WTC11 (cell line): ENCODE measurements around the gene EMC8. TPM values are rescaled to one million over a fixed set of nuclear protein-coding genes. Genes with fewer than 3 reads are reported as not detected.

Source experiments
- ATAC-seq: fragments of 200-7000 bp; cut with Tn5 transposase; 2 replicates; pipeline ENCODE4 v1.10.0; 2021; ENCODE audit warnings: mild to moderate bottlenecking, moderate library complexity
- CTCF ChIA-PET: fragments of 300-600 bp; sonication (Branson Sonifier 250); formaldehyde crosslinking; loops from one replicate; lab custom pipeline; 2021; ENCODE audit warnings: antibody characterized with exemption; lab: Charles Lee
- POLR2A ChIA-PET: fragments of 350-600 bp; sonication (Branson Sonifier 250); formaldehyde crosslinking; loops from one replicate; lab custom pipeline; 2021; ENCODE audit warnings: antibody characterized with exemption; lab: Charles Lee
- DNase-seq: peaks from one replicate; pipeline ENCODE4 v3.0.0; 2021; ENCODE audit warnings: low spot score
- H3K27ac Mint-ChIP-seq: 2 replicates; pipeline ENCODE4 v1.8.0; 2021; ENCODE audit warnings: mixed read lengths
- H3K27me3 Mint-ChIP-seq: 2 replicates; pipeline ENCODE4 v1.8.0; 2021; ENCODE audit warnings: low read depth, mild to moderate bottlenecking, moderate library complexity, mixed read lengths
- H3K36me3 Mint-ChIP-seq: 2 replicates; pipeline ENCODE4 v1.8.0; 2021; ENCODE audit warnings: mixed read lengths
- H3K4me1 Mint-ChIP-seq: 2 replicates; pipeline ENCODE4 v1.8.0; 2022; ENCODE audit warnings: mixed read lengths
- H3K4me3 Mint-ChIP-seq: 2 replicates; pipeline ENCODE4 v1.8.0; 2021; ENCODE audit warnings: mild to moderate bottlenecking, moderate library complexity, mixed read lengths
- H3K9me3 Mint-ChIP-seq: 2 replicates; pipeline ENCODE4 v1.8.0; 2021; ENCODE audit warnings: mixed read lengths
- ESRRA ChIP-seq: sonication (generic); formaldehyde crosslinking; IDR thresholded peaks from 2 replicates; pipeline ENCODE4 v1.8.1; 2022; ENCODE audit warnings: mild to moderate bottlenecking, missing genetic modification reagents, borderline replicate concordance
- ETV6 ChIP-seq: sonication (generic); formaldehyde crosslinking; IDR thresholded peaks from 2 replicates; pipeline ENCODE4 v1.8.1; 2022; ENCODE audit warnings: mild to moderate bottlenecking, missing genetic modification reagents
- FOXJ3 ChIP-seq: sonication (generic); formaldehyde crosslinking; IDR thresholded peaks from 2 replicates; pipeline ENCODE4 v1.9.0; 2021; ENCODE audit warnings: missing genetic modification reagents, mild to moderate bottlenecking, borderline replicate concordance
- FOXP1 ChIP-seq: sonication (generic); formaldehyde crosslinking; IDR thresholded peaks from 2 replicates; pipeline ENCODE4 v1.8.0; 2022; ENCODE audit warnings: missing genetic modification reagents, mild to moderate bottlenecking, moderate library complexity, borderline replicate concordance
- HMGA2 ChIP-seq: fragments of 250-450 bp; sonication (Bioruptor Pico); IDR thresholded peaks from 2 replicates; pipeline ENCODE4 v1.4.0; 2021; ENCODE audit warnings: mild to moderate bottlenecking, moderate library complexity
- NR1H2 ChIP-seq: sonication (generic); formaldehyde crosslinking; IDR thresholded peaks from 2 replicates; pipeline ENCODE4 v1.9.0; 2021; ENCODE audit warnings: mild to moderate bottlenecking, moderate library complexity, missing genetic modification reagents
- NR3C1 ChIP-seq: sonication (generic); formaldehyde crosslinking; conservative IDR thresholded peaks from 2 replicates; pipeline ENCODE4 v1.8.1; 2023; ENCODE audit warnings: low read depth, mild to moderate bottlenecking, missing genetic modification reagents
- OVOL2 ChIP-seq: fragments of 250-450 bp; sonication (Bioruptor Pico); IDR thresholded peaks from 2 replicates; pipeline ENCODE4 v1.9.0; 2021; ENCODE audit warnings: mild to moderate bottlenecking, borderline replicate concordance
- PRRX2 ChIP-seq: fragments of 250-450 bp; sonication (Bioruptor Pico); IDR thresholded peaks from 2 replicates; pipeline ENCODE4 v1.8.0; 2021; ENCODE audit warnings: mild to moderate bottlenecking
- TEAD4 ChIP-seq: sonication (generic); formaldehyde crosslinking; IDR thresholded peaks from 2 replicates; pipeline ENCODE4 v1.8.0; 2022; ENCODE audit warnings: mild to moderate bottlenecking, missing genetic modification reagents
- TP53 ChIP-seq: sonication (generic); formaldehyde crosslinking; IDR thresholded peaks from 2 replicates; pipeline ENCODE4 v1.8.1; 2023; ENCODE audit warnings: mild to moderate bottlenecking, missing genetic modification reagents
- ZBTB21 ChIP-seq: sonication (generic); formaldehyde crosslinking; IDR thresholded peaks from 2 replicates; pipeline ENCODE4 v1.8.1; 2023; ENCODE audit warnings: mild to moderate bottlenecking, missing genetic modification reagents, borderline replicate concordance
- ZNF263 ChIP-seq: sonication (generic); formaldehyde crosslinking; IDR thresholded peaks from 2 replicates; pipeline ENCODE4 v1.8.1; 2022; ENCODE audit warnings: low read depth, mild to moderate bottlenecking, moderate library complexity, missing genetic modification reagents
- ZNF281 ChIP-seq: sonication (generic); formaldehyde crosslinking; IDR thresholded peaks from 2 replicates; pipeline ENCODE4 v1.8.0; 2023; ENCODE audit warnings: mild to moderate bottlenecking, missing genetic modification reagents
- ZNF396 ChIP-seq: fragments of 250-450 bp; sonication (Bioruptor Pico); IDR thresholded peaks from 2 replicates; pipeline ENCODE4 v1.8.0; 2021; ENCODE audit warnings: mild to moderate bottlenecking, moderate library complexity, borderline replicate concordance
- total RNA-seq: library from RNA; stranded (reverse); gene quantifications from 3 replicates; pipeline ENCODE4 v1.2.3, GENCODE V29; 2021
- TF ChIP-seq, protein P1 (sequence below): sonication (generic); formaldehyde crosslinking; IDR thresholded peaks from 2 replicates; pipeline ENCODE4 v1.8.0; 2022; ENCODE audit warnings: mild to moderate bottlenecking, missing genetic modification reagents
- TF ChIP-seq, protein P2 (sequence below): sonication (generic); formaldehyde crosslinking; IDR thresholded peaks from 2 replicates; pipeline ENCODE4 v1.8.0; 2022; ENCODE audit warnings: mild to moderate bottlenecking, missing genetic modification reagents
- TF ChIP-seq, protein P3 (sequence below): sonication (generic); formaldehyde crosslinking; IDR thresholded peaks from 2 replicates; pipeline ENCODE4 v1.8.1; 2023; ENCODE audit warnings: mild to moderate bottlenecking, missing genetic modification reagents, moderate library complexity
- TF ChIP-seq, protein P4 (sequence below): fragments of 250-450 bp; sonication (Bioruptor Pico); conservative IDR thresholded peaks from 2 replicates; pipeline ENCODE4 v1.9.0; 2021; ENCODE audit warnings: mild to moderate bottlenecking
- TF ChIP-seq, protein P5 (sequence below): fragments of 250-450 bp; sonication (Bioruptor Pico); IDR thresholded peaks from 2 replicates; pipeline ENCODE4 v1.9.0; 2021; ENCODE audit warnings: mild to moderate bottlenecking, borderline replicate concordance

Gene EMC8
- total RNA-seq, 1 experiment from 2014 or later: 55.2 TPM

DNA sequence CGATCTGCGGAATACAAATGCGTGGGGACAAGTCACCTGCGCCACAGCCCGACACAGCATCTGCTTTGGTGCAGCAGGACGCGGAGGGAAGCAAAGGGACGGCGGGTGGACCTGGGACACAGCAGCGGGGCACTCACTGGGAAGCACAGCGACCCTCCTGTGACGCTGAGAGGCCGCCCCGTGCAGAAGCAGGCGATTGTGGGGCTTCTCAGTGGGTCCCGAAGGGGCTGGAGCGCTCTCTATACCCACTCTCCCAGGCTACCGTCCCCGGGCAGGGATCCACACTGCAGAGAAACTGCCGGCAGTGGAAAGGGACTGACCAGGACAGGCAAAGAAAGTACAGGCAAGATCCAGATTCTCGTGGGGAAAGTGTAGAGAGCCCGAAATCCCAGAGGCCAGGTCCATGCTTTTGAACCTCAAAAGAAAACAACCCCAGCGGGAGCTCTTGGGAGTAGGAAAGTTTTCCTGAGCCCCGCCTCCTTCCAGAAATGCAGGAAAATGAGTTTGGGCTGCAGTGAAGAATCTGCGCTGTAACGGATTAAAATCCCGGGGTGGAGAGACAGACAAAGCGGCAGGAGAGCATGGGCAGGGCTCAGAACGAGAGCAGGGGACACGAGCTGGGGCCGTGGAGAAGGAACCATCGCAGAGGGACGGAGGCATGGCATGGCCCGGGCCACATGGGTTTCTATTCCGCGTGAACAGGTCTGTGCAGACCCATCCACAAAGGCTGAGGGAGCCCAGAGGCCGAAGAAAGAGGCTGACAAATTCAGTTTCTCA lies 12.9 kb upstream of the EMC8 start:
- Mint-ChIP-seq H3K4me1 (peaks cover 5% of the 10 kb centered on the region; the same call in 1 of the 2 replicates), H3K9me3 (no peaks in the 10 kb centered on the region; the same call in 1 of the 2 replicates), H3K27ac (no peak overlapping the region), H3K27me3 (no peaks in the 10 kb centered on the region; the same call in 1 of the 2 replicates), H3K4me3 (no peak overlapping the region), H3K36me3 (no peaks in the 10 kb centered on the region)
- ATAC-seq: peak; percentile 28
- ChIA-PET CTCF (interaction anchor here (1.1 to 1.8 kb wide), 5 partner anchors 7 to 207 kb away, joined by 4 to 10 read pairs (median 4); no protein-coding TSS in a partner anchor), POLR2A (no interaction called here)
- TF ChIP-seq TP53 (CRISPR knock-in tag) (no peak), ESRRA (CRISPR knock-in tag) (no peak), ETV6 (no peak), ZNF396 (CRISPR knock-in tag) (no peak), HMGA2 (CRISPR knock-in tag) (no peak), FOXP1 (CRISPR knock-in tag) (no peak), NR1H2 (CRISPR knock-in tag) (no peak), NR3C1 (no peak), ZNF263 (CRISPR knock-in tag) (no peak)
- TF ChIP-seq, protein P1, sequence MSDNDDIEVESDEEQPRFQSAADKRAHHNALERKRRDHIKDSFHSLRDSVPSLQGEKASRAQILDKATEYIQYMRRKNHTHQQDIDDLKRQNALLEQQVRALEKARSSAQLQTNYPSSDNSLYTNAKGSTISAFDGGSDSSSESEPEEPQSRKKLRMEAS: no peak
- TF ChIP-seq, protein P2, sequence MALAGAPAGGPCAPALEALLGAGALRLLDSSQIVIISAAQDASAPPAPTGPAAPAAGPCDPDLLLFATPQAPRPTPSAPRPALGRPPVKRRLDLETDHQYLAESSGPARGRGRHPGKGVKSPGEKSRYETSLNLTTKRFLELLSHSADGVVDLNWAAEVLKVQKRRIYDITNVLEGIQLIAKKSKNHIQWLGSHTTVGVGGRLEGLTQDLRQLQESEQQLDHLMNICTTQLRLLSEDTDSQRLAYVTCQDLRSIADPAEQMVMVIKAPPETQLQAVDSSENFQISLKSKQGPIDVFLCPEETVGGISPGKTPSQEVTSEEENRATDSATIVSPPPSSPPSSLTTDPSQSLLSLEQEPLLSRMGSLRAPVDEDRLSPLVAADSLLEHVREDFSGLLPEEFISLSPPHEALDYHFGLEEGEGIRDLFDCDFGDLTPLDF (CRISPR knock-in tag): no peak
- TF ChIP-seq, protein P3, sequence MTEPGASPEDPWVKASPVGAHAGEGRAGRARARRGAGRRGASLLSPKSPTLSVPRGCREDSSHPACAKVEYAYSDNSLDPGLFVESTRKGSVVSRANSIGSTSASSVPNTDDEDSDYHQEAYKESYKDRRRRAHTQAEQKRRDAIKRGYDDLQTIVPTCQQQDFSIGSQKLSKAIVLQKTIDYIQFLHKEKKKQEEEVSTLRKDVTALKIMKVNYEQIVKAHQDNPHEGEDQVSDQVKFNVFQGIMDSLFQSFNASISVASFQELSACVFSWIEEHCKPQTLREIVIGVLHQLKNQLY: no peak
- TF ChIP-seq, protein P4, sequence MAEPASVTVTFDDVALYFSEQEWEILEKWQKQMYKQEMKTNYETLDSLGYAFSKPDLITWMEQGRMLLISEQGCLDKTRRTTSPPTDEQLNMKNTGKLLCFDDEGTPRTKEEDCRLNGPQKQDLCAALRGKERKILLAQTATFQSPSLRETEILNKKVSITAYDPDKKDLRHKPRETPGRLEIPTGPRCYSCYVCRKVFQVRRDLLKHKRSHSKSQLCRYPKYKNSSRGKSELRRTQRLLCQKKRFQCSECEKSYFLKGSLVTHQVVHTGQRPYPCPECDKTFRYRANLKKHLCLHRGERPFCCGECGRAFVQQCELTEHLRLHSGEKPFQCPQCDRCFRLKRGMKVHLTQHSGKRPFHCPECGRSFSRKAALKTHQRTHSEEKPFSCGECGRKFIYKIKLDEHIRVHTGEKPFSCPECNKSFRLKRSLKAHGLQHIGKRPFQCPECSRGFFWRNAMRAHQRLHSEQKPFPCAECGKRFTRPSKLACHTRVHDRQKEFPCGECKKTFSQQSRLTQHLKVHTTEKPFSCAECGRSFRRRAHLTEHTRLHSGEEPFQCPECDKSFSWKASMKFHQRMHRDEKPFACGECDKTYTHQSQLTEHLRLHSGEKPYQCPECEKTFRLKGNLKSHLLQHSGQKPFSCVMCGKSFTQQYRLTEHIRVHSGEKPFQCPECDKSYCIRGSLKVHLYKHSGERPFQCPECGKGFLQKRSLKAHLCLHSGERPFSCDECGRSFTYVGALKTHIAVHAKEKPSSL: no peak
- no peak for DNase-seq

DNA sequence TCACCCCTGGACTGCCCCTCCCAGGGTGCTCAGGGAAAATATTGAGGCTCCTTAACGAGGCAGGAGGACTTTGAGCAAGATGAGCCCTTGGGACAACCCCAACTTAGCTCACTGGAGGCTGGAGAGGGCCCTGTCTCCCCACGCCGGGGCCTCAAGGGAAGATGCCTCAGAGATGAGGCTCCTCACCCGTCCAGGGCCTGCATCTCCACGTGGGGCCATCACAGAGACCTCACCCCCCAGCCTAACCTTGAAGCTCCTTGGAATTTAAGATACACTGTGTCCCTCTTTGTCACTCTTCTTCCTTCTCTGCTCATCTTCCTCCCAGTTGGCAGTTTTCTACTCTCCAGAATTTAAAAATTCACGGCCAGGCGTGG lies 11.4 kb upstream of the EMC8 start:
- CTCF ChIA-PET: interaction anchor here (1.1 to 1.8 kb wide), 3 partner anchors 9 to 11 kb away, joined by 3 to 13 read pairs (median 4); no protein-coding TSS in a partner anchor
- POLR2A ChIA-PET: no interaction called here
- DNase-seq: no peak
- no peak for TF ChIP-seq PRRX2 (CRISPR knock-in tag)
- TF ChIP-seq ZBTB21 (CRISPR knock-in tag): no peak
- TF ChIP-seq ZNF281 (CRISPR knock-in tag): no peak
- no peak for TF ChIP-seq OVOL2
- TF ChIP-seq TEAD4 (CRISPR knock-in tag): no peak
- no peak for TF ChIP-seq FOXJ3 (CRISPR knock-in tag)
- TF ChIP-seq, protein P5, sequence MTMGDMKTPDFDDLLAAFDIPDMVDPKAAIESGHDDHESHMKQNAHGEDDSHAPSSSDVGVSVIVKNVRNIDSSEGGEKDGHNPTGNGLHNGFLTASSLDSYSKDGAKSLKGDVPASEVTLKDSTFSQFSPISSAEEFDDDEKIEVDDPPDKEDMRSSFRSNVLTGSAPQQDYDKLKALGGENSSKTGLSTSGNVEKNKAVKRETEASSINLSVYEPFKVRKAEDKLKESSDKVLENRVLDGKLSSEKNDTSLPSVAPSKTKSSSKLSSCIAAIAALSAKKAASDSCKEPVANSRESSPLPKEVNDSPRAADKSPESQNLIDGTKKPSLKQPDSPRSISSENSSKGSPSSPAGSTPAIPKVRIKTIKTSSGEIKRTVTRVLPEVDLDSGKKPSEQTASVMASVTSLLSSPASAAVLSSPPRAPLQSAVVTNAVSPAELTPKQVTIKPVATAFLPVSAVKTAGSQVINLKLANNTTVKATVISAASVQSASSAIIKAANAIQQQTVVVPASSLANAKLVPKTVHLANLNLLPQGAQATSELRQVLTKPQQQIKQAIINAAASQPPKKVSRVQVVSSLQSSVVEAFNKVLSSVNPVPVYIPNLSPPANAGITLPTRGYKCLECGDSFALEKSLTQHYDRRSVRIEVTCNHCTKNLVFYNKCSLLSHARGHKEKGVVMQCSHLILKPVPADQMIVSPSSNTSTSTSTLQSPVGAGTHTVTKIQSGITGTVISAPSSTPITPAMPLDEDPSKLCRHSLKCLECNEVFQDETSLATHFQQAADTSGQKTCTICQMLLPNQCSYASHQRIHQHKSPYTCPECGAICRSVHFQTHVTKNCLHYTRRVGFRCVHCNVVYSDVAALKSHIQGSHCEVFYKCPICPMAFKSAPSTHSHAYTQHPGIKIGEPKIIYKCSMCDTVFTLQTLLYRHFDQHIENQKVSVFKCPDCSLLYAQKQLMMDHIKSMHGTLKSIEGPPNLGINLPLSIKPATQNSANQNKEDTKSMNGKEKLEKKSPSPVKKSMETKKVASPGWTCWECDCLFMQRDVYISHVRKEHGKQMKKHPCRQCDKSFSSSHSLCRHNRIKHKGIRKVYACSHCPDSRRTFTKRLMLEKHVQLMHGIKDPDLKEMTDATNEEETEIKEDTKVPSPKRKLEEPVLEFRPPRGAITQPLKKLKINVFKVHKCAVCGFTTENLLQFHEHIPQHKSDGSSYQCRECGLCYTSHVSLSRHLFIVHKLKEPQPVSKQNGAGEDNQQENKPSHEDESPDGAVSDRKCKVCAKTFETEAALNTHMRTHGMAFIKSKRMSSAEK (CRISPR knock-in tag): no peak
- TF ChIP-seq, protein P3: no peak

More for the DNA sequence above, 11.4 kb upstream of the EMC8 start:
- Mint-ChIP-seq H3K36me3 (peaks cover 15% of the 10 kb centered on the region), H3K27me3 (no peaks in the 10 kb centered on the region; the same call in 1 of the 2 replicates), H3K4me3 (no peak overlapping the region), H3K9me3 (no peaks in the 10 kb centered on the region), H3K4me1 (peaks cover 5% of the 10 kb centered on the region; the same call in 1 of the 2 replicates), H3K27ac (no peak overlapping the region)
- no peak for ATAC-seq
